ENCODE measurements around the gene EPHA6. TPM values are rescaled to one million over a fixed set of nuclear protein-coding genes. Genes with fewer than 3 reads are reported as not detected.
"Not testable (repeated sequence)": the region's sequence is repeated elsewhere in the genome, so short reads cannot be mapped to it uniquely, and the experiment has no call there.

Gene EPHA6
- total RNA-seq, 2 experiments from 2014 or later, result not detected

DNA sequence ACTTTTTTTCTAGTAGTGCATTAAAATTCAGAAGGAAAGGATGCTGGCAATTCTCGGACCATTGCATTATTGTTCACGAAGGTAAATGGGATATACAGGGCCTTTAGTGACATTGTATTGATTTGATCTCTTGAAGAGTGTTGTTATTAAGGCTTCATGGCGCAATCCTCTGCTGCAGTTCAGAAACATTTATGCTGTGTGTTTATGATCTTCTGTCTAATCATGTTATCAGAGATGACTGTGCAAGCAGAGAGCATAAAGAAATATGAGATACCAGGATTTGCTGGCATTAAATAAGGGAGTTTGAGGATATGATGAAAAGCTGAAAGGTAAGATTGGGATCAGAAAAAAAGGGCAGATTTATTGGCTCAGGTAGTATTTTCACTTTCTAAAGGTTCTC lies 180.6 kb downstream of the EPHA6 start:
- CTCF ChIA-PET, result no interaction called here
- H3K27me3 Mint-ChIP-seq, result no peaks in the 10 kb centered on the region
- H3K4me1 Mint-ChIP-seq (ENCODE audit: low read depth), result no peaks in the 10 kb centered on the region
- H3K4me3 Mint-ChIP-seq, result no peak overlapping the region
- no peak overlapping the region for H3K27ac Mint-ChIP-seq
- H3K9me3 Mint-ChIP-seq, result no peaks in the 10 kb centered on the region
- DNase-seq, result no peak
- intact Hi-C loops (cut with micrococcal nuclease), result no loop called here
- POLR2A ChIA-PET, result no interaction called here
- no peaks in the 10 kb centered on the region for H3K36me3 Mint-ChIP-seq

DNA sequence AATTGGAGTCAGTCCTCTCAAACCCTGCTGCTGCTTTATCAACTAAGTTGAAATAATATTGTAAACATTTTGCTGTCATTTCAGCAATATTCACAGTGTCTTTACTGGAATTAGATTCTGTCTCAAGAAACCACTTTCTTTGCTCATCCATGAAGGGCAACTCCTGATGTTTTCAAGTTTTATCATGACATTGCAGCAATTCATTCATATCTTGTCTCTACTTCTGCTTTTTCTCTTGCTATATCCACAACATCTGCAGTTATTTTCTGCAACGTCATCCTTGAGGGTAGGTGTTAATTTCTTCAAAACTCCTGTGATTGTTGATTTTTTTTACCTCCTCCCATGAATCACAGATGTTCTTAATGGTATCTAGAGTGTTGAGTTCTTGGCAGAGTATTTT lies 181.6 kb downstream of the EPHA6 start:
- ChIA-PET CTCF (no interaction called here), POLR2A (no interaction called here)
- intact Hi-C loops (cut with micrococcal nuclease), result no loop called here

DNA sequence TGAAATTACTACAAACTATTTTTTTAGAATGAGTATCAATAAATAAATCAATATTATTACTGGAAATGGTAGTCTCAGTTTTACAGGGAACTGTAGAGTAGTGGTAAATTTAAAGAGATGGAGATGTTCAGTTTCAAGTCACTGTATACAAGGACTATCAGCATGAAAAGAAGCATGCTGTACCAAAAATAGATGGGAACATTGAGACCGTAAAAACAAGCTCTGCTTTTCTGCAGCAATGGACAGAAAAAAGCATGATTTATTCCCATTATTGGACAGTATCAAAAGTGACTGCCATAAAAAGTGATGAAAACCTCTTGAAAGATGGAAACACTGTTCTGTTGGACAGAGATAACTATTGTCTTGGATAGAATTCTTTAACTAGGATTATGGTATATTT lies 187.2 kb downstream of the EPHA6 start:
- H3K27ac Mint-ChIP-seq, result no peak overlapping the region
- POLR2A ChIA-PET, result no interaction called here
- intact Hi-C loops (cut with micrococcal nuclease), result no loop called here
- H3K27me3 Mint-ChIP-seq, result no peaks in the 10 kb centered on the region
- no peaks in the 10 kb centered on the region for H3K9me3 Mint-ChIP-seq
- no peaks in the 10 kb centered on the region for H3K36me3 Mint-ChIP-seq
- CTCF ChIA-PET, result no interaction called here
- no peak for DNase-seq
- no peaks in the 10 kb centered on the region for H3K4me1 Mint-ChIP-seq (ENCODE audit: low read depth)
- no peak overlapping the region for H3K4me3 Mint-ChIP-seq

More for the DNA sequence above, 181.6 kb downstream of the EPHA6 start:
- Mint-ChIP-seq H3K27ac (no peak overlapping the region), H3K4me1 (ENCODE audit: low read depth) (no peaks in the 10 kb centered on the region), H3K36me3 (no peaks in the 10 kb centered on the region), H3K4me3 (no peak overlapping the region), H3K27me3 (no peaks in the 10 kb centered on the region), H3K9me3 (no peaks in the 10 kb centered on the region)
- no peak for DNase-seq

GRCh38 chr3:97009427-97010019 lies 195.1 kb downstream of the EPHA6 start:
- DNase-seq, result no peak
- CTCF ChIA-PET, result no interaction called here
- H3K27ac Mint-ChIP-seq, result no peak overlapping the region
- H3K36me3 Mint-ChIP-seq, result no peaks in the 10 kb centered on the region
- intact Hi-C loops (cut with micrococcal nuclease), result no loop called here
- H3K9me3 Mint-ChIP-seq, result peaks cover 10% of the 10 kb centered on the region
- POLR2A ChIA-PET, result no interaction called here
- no peaks in the 10 kb centered on the region for H3K4me1 Mint-ChIP-seq (ENCODE audit: low read depth)
- H3K4me3 Mint-ChIP-seq, result no peak overlapping the region
- H3K27me3 Mint-ChIP-seq, result no peaks in the 10 kb centered on the region

GRCh38 chr3:97010881-97011657 lies 196.7 kb downstream of the EPHA6 start:
- no peak for DNase-seq
- ChIA-PET CTCF (no interaction called here), POLR2A (no interaction called here)
- peaks cover 10% of the 10 kb centered on the region for H3K9me3 Mint-ChIP-seq
- no peaks in the 10 kb centered on the region for H3K4me1 Mint-ChIP-seq (ENCODE audit: low read depth)
- no peak overlapping the region for H3K27ac Mint-ChIP-seq
- H3K27me3 Mint-ChIP-seq, result no peaks in the 10 kb centered on the region
- no peak overlapping the region for H3K4me3 Mint-ChIP-seq
- intact Hi-C loops (cut with micrococcal nuclease), result no loop called here
- H3K36me3 Mint-ChIP-seq, result no peaks in the 10 kb centered on the region

- Mint-ChIP-seq H3K36me3 (no peaks in the 10 kb centered on the region), H3K4me1 (ENCODE audit: low read depth) (no peaks in the 10 kb centered on the region), H3K9me3 (peaks cover 10% of the 10 kb centered on the region), H3K27me3 (no peaks in the 10 kb centered on the region), H3K4me3 (no peak overlapping the region), H3K27ac (no peak overlapping the region)
- ChIA-PET POLR2A (no interaction called here), CTCF (no interaction called here)
- intact Hi-C loops (cut with micrococcal nuclease), result no loop called here
- no peak for DNase-seq
Measured at GRCh38 chr3:97021778-97022177, 207.4 kb downstream of the EPHA6 start.

GRCh38 chr3:97025612-97026011 lies 211.2 kb downstream of the EPHA6 start:
- H3K4me1 Mint-ChIP-seq (ENCODE audit: low read depth); H3K27ac Mint-ChIP-seq; POLR2A ChIA-PET; H3K9me3 Mint-ChIP-seq; DNase-seq; CTCF ChIA-PET; H3K36me3 Mint-ChIP-seq; H3K27me3 Mint-ChIP-seq; intact Hi-C loops (cut with micrococcal nuclease); H3K4me3 Mint-ChIP-seq: not testable (repeated sequence)

GRCh38 chr3:97029972-97030371 lies 215.6 kb downstream of the EPHA6 start:
- Mint-ChIP-seq H3K27me3 (no peaks in the 10 kb centered on the region), H3K4me1 (ENCODE audit: low read depth) (no peaks in the 10 kb centered on the region), H3K36me3 (no peaks in the 10 kb centered on the region), H3K9me3 (peaks cover 3% of the 10 kb centered on the region), H3K27ac (no peak overlapping the region), H3K4me3 (no peak overlapping the region)
- ChIA-PET POLR2A (no interaction called here), CTCF (no interaction called here)
- DNase-seq, result no peak
- intact Hi-C loops (cut with micrococcal nuclease), result no loop called here

DNA sequence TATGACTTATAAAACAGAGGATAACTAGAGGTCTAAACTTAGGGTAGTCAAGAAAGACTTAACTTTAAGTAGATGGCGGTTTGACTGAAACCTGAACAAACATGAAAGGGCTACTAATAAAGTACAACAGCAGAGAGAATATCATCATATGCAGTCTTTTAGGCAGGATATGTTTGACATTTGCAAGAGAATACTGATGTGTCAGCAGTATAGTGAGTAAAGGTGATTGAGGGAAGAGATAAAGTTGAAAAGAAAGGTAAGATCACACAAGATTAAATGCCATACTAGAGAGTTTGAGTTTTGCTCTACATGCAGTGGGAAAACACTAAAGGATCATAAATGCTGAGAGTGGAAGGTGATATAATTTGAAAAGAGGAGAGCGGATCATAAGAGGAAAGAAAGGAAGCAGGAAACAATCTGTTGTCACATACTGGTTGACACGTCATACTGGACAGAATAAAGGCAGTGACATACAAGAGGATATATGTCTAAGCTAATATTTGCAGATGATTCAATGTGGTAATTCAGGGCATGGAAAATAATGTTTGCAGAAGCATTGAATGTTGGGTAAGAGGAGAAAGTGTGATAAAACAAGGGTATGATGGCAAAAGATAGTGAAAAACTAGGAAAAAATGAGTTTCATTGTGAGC lies 223.0 kb downstream of the EPHA6 start:
- ChIA-PET CTCF (no interaction called here), POLR2A (no interaction called here)
- Mint-ChIP-seq H3K36me3 (no peaks in the 10 kb centered on the region), H3K27me3 (no peaks in the 10 kb centered on the region), H3K9me3 (no peaks in the 10 kb centered on the region), H3K27ac (no peak overlapping the region), H3K4me3 (no peak overlapping the region), H3K4me1 (ENCODE audit: low read depth) (no peaks in the 10 kb centered on the region)
- intact Hi-C loops (cut with micrococcal nuclease), result no loop called here
- no peak for DNase-seq

- POLR2A ChIA-PET, result no interaction called here
- Mint-ChIP-seq H3K27me3 (no peaks in the 10 kb centered on the region), H3K4me1 (ENCODE audit: low read depth) (no peaks in the 10 kb centered on the region), H3K4me3 (no peak overlapping the region), H3K27ac (no peak overlapping the region), H3K36me3 (no peaks in the 10 kb centered on the region), H3K9me3 (peaks cover 2% of the 10 kb centered on the region)
- intact Hi-C loops (cut with micrococcal nuclease), result no loop called here
- CTCF ChIA-PET, result no interaction called here
- no peak for DNase-seq
Measured at GRCh38 chr3:97043411-97043810, 229.0 kb downstream of the EPHA6 start.

GRCh38 chr3:97057365-97057764 lies 243.0 kb downstream of the EPHA6 start:
- intact Hi-C loops (cut with micrococcal nuclease), result no loop called here
- Mint-ChIP-seq H3K4me3 (no peak overlapping the region), H3K27ac (no peak overlapping the region), H3K27me3 (no peaks in the 10 kb centered on the region), H3K36me3 (no peaks in the 10 kb centered on the region), H3K9me3 (peaks cover 6% of the 10 kb centered on the region), H3K4me1 (ENCODE audit: low read depth) (no peaks in the 10 kb centered on the region)
- DNase-seq, result no peak
- CTCF ChIA-PET, result no interaction called here
- POLR2A ChIA-PET, result no interaction called here

- no peak for DNase-seq
- no peaks in the 10 kb centered on the region for H3K27me3 Mint-ChIP-seq
- ChIA-PET POLR2A (no interaction called here), CTCF (no interaction called here)
- no peak overlapping the region for H3K27ac Mint-ChIP-seq
- peaks cover 9% of the 10 kb centered on the region for H3K9me3 Mint-ChIP-seq
- H3K4me3 Mint-ChIP-seq, result no peak overlapping the region
- H3K36me3 Mint-ChIP-seq, result no peaks in the 10 kb centered on the region
- H3K4me1 Mint-ChIP-seq (ENCODE audit: low read depth), result no peaks in the 10 kb centered on the region
- intact Hi-C loops (cut with micrococcal nuclease), result no loop called here
Measured at GRCh38 chr3:97059168-97059567, 244.8 kb downstream of the EPHA6 start.

GRCh38 chr3:97066531-97066930 lies 252.1 kb downstream of the EPHA6 start:
- Mint-ChIP-seq H3K36me3 (no peaks in the 10 kb centered on the region), H3K27me3 (no peaks in the 10 kb centered on the region), H3K4me3 (no peak overlapping the region), H3K4me1 (ENCODE audit: low read depth) (no peaks in the 10 kb centered on the region), H3K9me3 (peaks cover 9% of the 10 kb centered on the region), H3K27ac (no peak overlapping the region)
- no peak for DNase-seq
- ChIA-PET CTCF (no interaction called here), POLR2A (no interaction called here)
- intact Hi-C loops (cut with micrococcal nuclease), result no loop called here
